IPS-20b (cell line): ENCODE data around the gene ACAP3.

Experiments
- H3K27ac ChIP-seq: one replicate; pipeline ENCODE4 v1.5.1; 2013; ENCODE audit warnings: low read length
- H3K27me3 ChIP-seq: 2 replicates; pipeline ENCODE4 v1.6.1; 2013; ENCODE audit warnings: mild to moderate bottlenecking, low read length, inconsistent platforms; ENCODE audit not compliant: insufficient read depth
- H3K36me3 ChIP-seq: 2 replicates; pipeline ENCODE4 v1.6.1; 2013; ENCODE audit warnings: low read depth, mild to moderate bottlenecking, inconsistent platforms, low read length, moderate library complexity; ENCODE audit not compliant: insufficient read depth
- H3K4me1 ChIP-seq: 2 replicates; pipeline ENCODE4 v1.6.1; 2013; ENCODE audit warnings: mild to moderate bottlenecking, control low read depth, inconsistent platforms, low read length, moderate library complexity; ENCODE audit not compliant: insufficient read depth
- H3K4me3 ChIP-seq: 2 replicates; pipeline ENCODE4 v1.5.1; 2013; ENCODE audit warnings: mild to moderate bottlenecking, low read length, inconsistent platforms
- H3K9ac ChIP-seq: 2 replicates; pipeline ENCODE4 v1.6.1; 2013; ENCODE audit warnings: low read depth, mild to moderate bottlenecking, inconsistent platforms, low read length, moderate library complexity
- H3K9me3 ChIP-seq: 2 replicates; pipeline ENCODE4 v1.6.1; 2013; ENCODE audit warnings: mild to moderate bottlenecking, low read depth, low read length, inconsistent platforms; ENCODE audit not compliant: insufficient read depth

The ACAP3 gene

DNA sequence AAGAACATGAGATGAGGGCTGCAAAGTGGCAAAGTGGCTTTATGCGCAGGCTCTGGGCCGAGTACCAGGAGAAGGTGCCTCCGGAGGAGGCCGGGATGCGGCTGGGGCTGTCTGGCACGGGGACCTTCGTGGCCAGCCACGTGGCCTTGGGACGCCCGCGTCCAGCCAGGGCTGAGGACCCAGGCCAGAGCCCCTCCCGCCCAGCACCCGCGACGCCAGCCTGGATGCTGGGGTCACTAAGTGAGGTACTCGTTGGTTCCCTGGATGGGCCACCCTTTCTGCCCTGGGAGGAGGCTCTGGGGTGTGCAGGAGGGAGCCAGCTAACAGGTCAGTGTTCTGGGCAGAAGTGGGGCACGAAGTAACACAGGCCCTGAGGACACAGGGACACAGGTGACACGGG is 14.9 kb downstream of the ACAP3 start:
- no peaks in the 10 kb centered on the region for H3K4me1 ChIP-seq
- H3K9ac ChIP-seq: no peak overlapping the region
- no peaks in the 10 kb centered on the region for H3K9me3 ChIP-seq
- H3K4me3 ChIP-seq: no peak overlapping the region
- no peak overlapping the region for H3K27ac ChIP-seq
- H3K27me3 ChIP-seq: no peaks in the 10 kb centered on the region
- H3K36me3 ChIP-seq: no peaks in the 10 kb centered on the region

DNA sequence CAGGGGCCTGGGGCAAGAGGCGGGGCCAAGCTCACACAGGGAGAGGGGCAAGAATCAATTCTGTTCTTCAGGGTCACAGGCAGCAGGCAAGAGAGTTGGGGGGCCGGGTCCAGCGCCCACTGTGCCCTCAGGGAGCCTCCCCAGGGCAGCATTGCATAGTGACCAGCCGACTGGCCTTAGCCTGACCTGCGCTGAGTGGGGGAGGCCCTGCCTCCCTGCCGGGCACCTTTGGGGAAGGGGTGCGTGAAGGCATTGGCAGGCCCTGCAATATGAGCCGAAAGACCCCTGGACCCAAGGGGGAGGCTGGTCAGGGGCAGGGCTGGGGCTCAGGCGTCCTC is 15.3 kb downstream of the ACAP3 start:
- Histone ChIP-seq H3K9me3 (no peaks in the 10 kb centered on the region), H3K9ac (no peak overlapping the region), H3K27ac (no peak overlapping the region), H3K36me3 (no peaks in the 10 kb centered on the region), H3K4me1 (no peaks in the 10 kb centered on the region), H3K27me3 (no peaks in the 10 kb centered on the region), H3K4me3 (no peak overlapping the region)

- Histone ChIP-seq H3K9me3 (no peaks in the 10 kb centered on the region), H3K27ac (no peak overlapping the region), H3K36me3 (no peaks in the 10 kb centered on the region), H3K9ac (no peak overlapping the region), H3K4me3 (no peak overlapping the region), H3K4me1 (no peaks in the 10 kb centered on the region), H3K27me3 (no peaks in the 10 kb centered on the region)
Observed at GRCh38 chr1:1291548-1292441, 15.9 kb downstream of the ACAP3 start.

DNA sequence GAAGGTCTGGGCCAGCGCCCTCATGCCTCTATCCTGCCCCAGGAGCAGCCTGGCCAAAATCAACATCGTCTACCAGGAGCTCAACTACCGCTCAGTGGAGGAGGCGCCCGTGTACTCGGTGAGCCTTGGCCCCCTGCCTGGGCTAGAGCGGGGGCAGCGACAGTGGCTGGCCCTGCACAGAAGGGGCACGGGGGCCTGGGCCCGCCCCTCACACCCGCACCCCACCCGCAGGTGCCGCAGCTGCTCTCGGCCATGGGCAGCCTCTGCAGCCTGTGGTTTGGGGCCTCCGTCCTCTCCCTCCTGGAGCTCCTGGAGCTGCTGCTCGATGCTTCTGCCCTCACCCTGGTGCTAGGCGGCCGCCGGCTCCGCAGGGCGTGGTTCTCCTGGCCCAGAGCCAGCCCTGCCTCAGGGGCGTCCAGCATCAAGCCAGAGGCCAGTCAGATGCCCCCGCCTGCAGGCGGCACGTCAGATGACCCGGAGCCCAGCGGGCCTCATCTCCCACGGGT is 16.7 kb downstream of the ACAP3 start:
- no peaks in the 10 kb centered on the region for H3K36me3 ChIP-seq
- H3K9me3 ChIP-seq: no peaks in the 10 kb centered on the region
- H3K9ac ChIP-seq: no peak overlapping the region
- no peak overlapping the region for H3K27ac ChIP-seq
- no peak overlapping the region for H3K4me3 ChIP-seq
- no peaks in the 10 kb centered on the region for H3K4me1 ChIP-seq
- no peaks in the 10 kb centered on the region for H3K27me3 ChIP-seq

GRCh38 chr1:1290238-1290731 is 17.4 kb downstream of the ACAP3 start:
- H3K9me3 ChIP-seq: no peaks in the 10 kb centered on the region
- H3K4me3 ChIP-seq: no peak overlapping the region
- H3K36me3 ChIP-seq: no peaks in the 10 kb centered on the region
- no peaks in the 10 kb centered on the region for H3K27me3 ChIP-seq
- H3K9ac ChIP-seq: no peak overlapping the region
- no peaks in the 10 kb centered on the region for H3K4me1 ChIP-seq
- H3K27ac ChIP-seq: no peak overlapping the region

DNA sequence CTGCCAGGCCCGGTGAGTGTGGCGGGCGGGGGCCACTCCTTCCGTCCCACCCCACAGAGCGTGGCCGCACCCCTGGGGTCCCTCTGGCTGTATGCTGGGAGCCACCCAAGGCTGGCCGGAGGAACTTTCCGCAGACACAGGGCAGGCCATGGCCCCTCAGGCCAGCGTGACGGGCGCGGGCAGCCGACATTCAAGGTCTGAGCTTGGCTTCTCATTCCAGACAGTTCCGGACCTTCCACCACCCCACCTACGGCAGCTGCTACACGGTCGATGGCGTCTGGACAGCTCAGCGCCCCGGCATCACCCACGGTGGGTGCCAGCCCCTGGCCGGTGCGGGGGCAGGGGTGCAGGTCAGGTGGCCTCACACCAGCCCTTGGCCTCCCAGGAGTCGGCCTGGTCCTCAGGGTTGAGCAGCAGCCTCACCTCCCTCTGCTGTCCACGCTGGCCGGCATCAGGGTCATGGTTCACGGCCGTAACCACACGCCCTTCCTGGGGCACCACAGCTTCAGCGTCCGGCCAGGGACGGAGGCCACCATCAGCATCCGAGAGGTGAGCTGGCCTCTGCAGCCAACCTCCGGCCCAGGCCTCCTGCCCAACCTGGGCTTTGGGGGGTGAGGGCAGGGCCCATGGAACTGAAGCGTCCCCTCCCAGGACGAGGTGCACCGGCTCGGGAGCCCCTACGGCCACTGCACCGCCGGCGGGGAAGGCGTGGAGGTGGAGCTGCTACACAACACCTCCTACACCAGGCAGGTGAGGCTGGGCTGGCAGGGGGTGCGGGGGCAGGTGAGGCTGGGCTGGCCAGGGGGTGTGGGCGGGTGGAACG is 20.2 kb downstream of the ACAP3 start:
- Histone ChIP-seq H3K27me3 (no peaks in the 10 kb centered on the region), H3K36me3 (no peaks in the 10 kb centered on the region), H3K27ac (no peak overlapping the region), H3K4me1 (no peaks in the 10 kb centered on the region), H3K9ac (no peak overlapping the region), H3K4me3 (no peak overlapping the region), H3K9me3 (no peaks in the 10 kb centered on the region)

GRCh38 chr1:1286313-1287261 is 21.1 kb downstream of the ACAP3 start:
- Histone ChIP-seq H3K9ac (no peak overlapping the region), H3K4me3 (no peak overlapping the region), H3K9me3 (no peaks in the 10 kb centered on the region), H3K36me3 (no peaks in the 10 kb centered on the region), H3K4me1 (no peaks in the 10 kb centered on the region), H3K27ac (no peak overlapping the region), H3K27me3 (no peaks in the 10 kb centered on the region)

DNA sequence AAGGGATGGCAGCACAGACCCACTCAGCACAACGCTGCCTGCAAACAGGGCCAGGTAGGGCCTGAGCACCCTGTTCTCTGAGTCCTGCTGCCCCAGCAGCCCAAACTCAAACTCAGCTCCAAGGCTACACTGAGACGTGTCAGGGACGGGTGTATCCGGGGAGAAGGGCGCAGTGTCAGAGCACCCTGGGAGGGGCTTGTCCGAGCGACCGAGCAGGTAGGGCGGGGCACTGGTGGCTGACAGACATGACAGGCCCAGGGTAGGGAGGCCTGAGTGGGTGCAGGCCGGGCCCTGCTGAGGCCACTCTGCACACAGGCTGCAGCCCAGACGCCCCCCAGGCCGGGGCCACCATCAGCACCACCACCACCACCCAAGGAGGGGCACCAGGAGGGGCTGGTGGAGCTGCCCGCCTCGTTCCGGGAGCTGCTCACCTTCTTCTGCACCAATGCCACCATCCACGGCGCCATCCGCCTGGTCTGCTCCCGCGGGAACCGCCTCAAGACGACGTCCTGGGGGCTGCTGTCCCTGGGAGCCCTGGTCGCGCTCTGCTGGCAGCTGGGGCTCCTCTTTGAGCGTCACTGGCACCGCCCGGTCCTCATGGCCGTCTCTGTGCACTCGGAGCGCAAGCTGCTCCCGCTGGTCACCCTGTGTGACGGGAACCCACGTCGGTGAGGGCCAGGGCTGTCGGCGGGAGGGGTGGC is 22.0 kb downstream of the ACAP3 start:
- no peak overlapping the region for H3K9ac ChIP-seq
- H3K27ac ChIP-seq: no peak overlapping the region
- H3K4me1 ChIP-seq: no peaks in the 10 kb centered on the region
- H3K4me3 ChIP-seq: no peak overlapping the region
- H3K36me3 ChIP-seq: no peaks in the 10 kb centered on the region
- H3K27me3 ChIP-seq: no peaks in the 10 kb centered on the region
- no peaks in the 10 kb centered on the region for H3K9me3 ChIP-seq

GRCh38 chr1:1285102-1285571 is 22.6 kb downstream of the ACAP3 start:
- H3K4me3 ChIP-seq: no peak overlapping the region
- no peaks in the 10 kb centered on the region for H3K36me3 ChIP-seq
- H3K4me1 ChIP-seq: no peaks in the 10 kb centered on the region
- H3K9me3 ChIP-seq: no peaks in the 10 kb centered on the region
- no peak overlapping the region for H3K27ac ChIP-seq
- no peak overlapping the region for H3K9ac ChIP-seq
- H3K27me3 ChIP-seq: no peaks in the 10 kb centered on the region

- Histone ChIP-seq H3K4me1 (no peaks in the 10 kb centered on the region), H3K27me3 (no peaks in the 10 kb centered on the region), H3K9me3 (no peaks in the 10 kb centered on the region), H3K9ac (no peak overlapping the region), H3K27ac (no peak overlapping the region), H3K4me3 (no peak overlapping the region), H3K36me3 (no peaks in the 10 kb centered on the region)
Observed at GRCh38 chr1:1284221-1285101, 23.3 kb downstream of the ACAP3 start.
